Common myeloid progenitor, CD34-positive (primary cell): ENCODE results near the gene METAP1.
"Not testable (repeated sequence)": the region's sequence is repeated elsewhere in the genome, so short reads cannot be mapped to it uniquely, and the experiment has no call there.

ENCODE experiments used
- CTCF ChIA-PET: fragments of 350-600 bp; sonication (Branson Sonifier 250); formaldehyde crosslinking; loops from one replicate; lab custom pipeline; 2021; ENCODE audit warnings: antibody characterized with exemption; lab: Charles Lee
- POLR2A ChIA-PET: fragments of 350-600 bp; sonication (Branson Sonifier 250); formaldehyde crosslinking; loops from one replicate; lab custom pipeline; 2021; ENCODE audit warnings: antibody characterized with exemption; lab: Charles Lee
- DNase-seq, 3 donors: peaks; one replicate each; pipeline versions ENCODE4 v3.0.0 to v3.0.0-alpha.2; 2013
- H3K27ac ChIP-seq, 2 experiments: 1 replicate in 1 of 2; 2 replicates in 1 of 2; pipeline ENCODE4 v1.7.0; 2013; ENCODE audit warnings: inconsistent platforms in 2 of 2, low read length in 2 of 2, mild to moderate bottlenecking in 2 of 2, low read depth in 1 of 2, moderate library complexity in 1 of 2; ENCODE audit not compliant: severe bottlenecking in 2 of 2, insufficient read depth in 1 of 2, poor library complexity in 1 of 2
- H3K27me3 ChIP-seq, 5 experiments: replicated peaks in 2 of 5; 1 replicate in 3 of 5; 2 replicates in 2 of 5; pipeline versions ENCODE4 v1.6.1 to v1.7.0; 2013; ENCODE audit warnings: low read length in 4 of 5, mild to moderate bottlenecking in 2 of 5, moderate library complexity in 2 of 5, inconsistent platforms in 1 of 5; ENCODE audit not compliant: insufficient read depth in 5 of 5, control insufficient read depth in 4 of 5
- H3K36me3 ChIP-seq, 4 experiments: 1 replicate in 2 of 4; 2 replicates in 2 of 4; pipeline versions ENCODE4 v1.6.1 to v1.7.0; 2013; ENCODE audit warnings: low read length in 3 of 4, control low read depth in 1 of 4, mild to moderate bottlenecking in 1 of 4; ENCODE audit not compliant: control insufficient read depth in 4 of 4, insufficient read depth in 4 of 4
- H3K4me1 ChIP-seq, 4 experiments: 1 replicate in 3 of 4; 2 replicates in 1 of 4; pipeline versions ENCODE4 v1.6.1 to v1.7.1; 2013; ENCODE audit warnings: low read length in 3 of 4, mild to moderate bottlenecking in 3 of 4, control low read depth in 1 of 4, inconsistent platforms in 1 of 4, moderate library complexity in 1 of 4; ENCODE audit not compliant: control insufficient read depth in 4 of 4, insufficient read depth in 4 of 4; ENCODE audit errors: control extremely low read depth in 1 of 4
- H3K4me3 ChIP-seq, 7 experiments: 1 replicate in 4 of 7; 2 replicates in 3 of 7; pipeline versions ENCODE4 v1.5.1 to v1.7.0; 2013; ENCODE audit warnings: mild to moderate bottlenecking in 7 of 7, low read length in 6 of 7, moderate library complexity in 6 of 7, inconsistent platforms in 2 of 7, low read depth in 2 of 7, control low read depth in 1 of 7; ENCODE audit not compliant: insufficient read depth in 4 of 7, control insufficient read depth in 1 of 7; ENCODE audit errors: extremely low read depth in 1 of 7
- H3K9me3 ChIP-seq, 5 experiments: 1 replicate in 4 of 5; 2 replicates in 1 of 5; pipeline versions ENCODE4 v1.6.1 to v1.7.1; 2013; ENCODE audit warnings: low read length in 4 of 5, mild to moderate bottlenecking in 2 of 5, inconsistent platforms in 1 of 5, low read depth in 1 of 5, moderate library complexity in 1 of 5; ENCODE audit not compliant: control insufficient read depth in 4 of 5, insufficient read depth in 2 of 5; ENCODE audit errors: control extremely low read depth in 1 of 5
- WGBS: methylation state at CpG from one replicate; pipeline ENCODE4 v1.1.5; 2013; ENCODE audit not compliant: insufficient coverage; 5-methylcytosine and 5-hydroxymethylcytosine counted together

METAP1 gene

GRCh38 chr4:99061048-99061700 is 65.7 kb downstream of the METAP1 start:
- POLR2A ChIA-PET: no interaction called here
- 100% methylated on average over 5 of the region's 8 CpGs for WGBS
- peaks cover 4 to 52% (median 27%) of the 10 kb centered on the region in 4 experiments for H3K36me3 ChIP-seq
- CTCF ChIA-PET: interaction anchor here (1.5 kb wide), 1 partner anchor 13 kb away, joined by 3 read pairs; no protein-coding TSS in a partner anchor
- H3K9me3 ChIP-seq: no peaks in the 10 kb centered on the region
- H3K4me3 ChIP-seq: no peak overlapping the region
- no peak for DNase-seq
- H3K27ac ChIP-seq: no peak overlapping the region
- no peaks in the 10 kb centered on the region for H3K27me3 ChIP-seq
- no peaks in the 10 kb centered on the region for H3K4me1 ChIP-seq

GRCh38 chr4:99062120-99062519 is 66.6 kb downstream of the METAP1 start:
- Histone ChIP-seq H3K36me3 (peaks cover 4 to 55% (median 26%) of the 10 kb centered on the region in 4 experiments), H3K27ac (no peak overlapping the region), H3K9me3 (no peaks in the 10 kb centered on the region), H3K4me1 (no peaks in the 10 kb centered on the region), H3K4me3 (no peak overlapping the region), H3K27me3 (no peaks in the 10 kb centered on the region)
- ChIA-PET POLR2A (no interaction called here), CTCF (no interaction called here)
- no peak for DNase-seq
- WGBS: 100% methylated on average over 1 of the region's 4 CpGs

GRCh38 chr4:99065521-99065920 is 70.0 kb downstream of the METAP1 start:
- H3K36me3 ChIP-seq: peaks cover 0 to 39% (median 17%) of the 10 kb centered on the region in 4 experiments
- not testable (repeated sequence) for H3K27me3 ChIP-seq

GRCh38 chr4:99067617-99068016 is 72.1 kb downstream of the METAP1 start:
- H3K4me1 ChIP-seq: no peaks in the 10 kb centered on the region
- H3K9me3 ChIP-seq: no peaks in the 10 kb centered on the region
- H3K27me3 ChIP-seq: no peaks in the 10 kb centered on the region
- 80% methylated on average over 1 of the region's 1 CpG for WGBS
- DNase-seq: no peak
- peaks cover 2 to 30% (median 18%) of the 10 kb centered on the region in 4 experiments for H3K36me3 ChIP-seq
- H3K4me3 ChIP-seq: no peak overlapping the region
- CTCF ChIA-PET: interaction anchor here (1.0 to 3.8 kb wide), 3 partner anchors 10 to 73 kb away, joined by 3 to 18 read pairs (median 3); no protein-coding TSS in a partner anchor
- POLR2A ChIA-PET: no interaction called here
- no peak overlapping the region for H3K27ac ChIP-seq

More at GRCh38 chr4:99065521-99065920, 70.0 kb downstream of the METAP1 start:
- WGBS: no CpG with 5 or more reads among the region's 2 CpGs
- H3K4me1 ChIP-seq, DNase-seq, H3K9me3 ChIP-seq, POLR2A ChIA-PET, H3K27ac ChIP-seq, H3K4me3 ChIP-seq: not testable (repeated sequence)
- CTCF ChIA-PET: interaction anchor here (0.5 to 2.1 kb wide), 2 partner anchors 10 to 14 kb away, joined by 3 to 6 read pairs; no protein-coding TSS in a partner anchor

- H3K4me3 ChIP-seq: no peak overlapping the region
- WGBS: no CpG with 5 or more reads among the region's 5 CpGs
- ChIA-PET POLR2A (no interaction called here), CTCF (interaction anchor here (1.5 to 3.8 kb wide), 2 partner anchors 13 to 75 kb away, joined by 3 to 18 read pairs; partner anchors contain the start of gene METAP1)
- H3K27ac ChIP-seq: no peak overlapping the region
- H3K4me1 ChIP-seq: no peaks in the 10 kb centered on the region
- no peaks in the 10 kb centered on the region for H3K27me3 ChIP-seq
- DNase-seq: no peak
- no peaks in the 10 kb centered on the region for H3K9me3 ChIP-seq
- peaks cover 12 to 52% (median 30%) of the 10 kb centered on the region in 4 experiments for H3K36me3 ChIP-seq
These were observed 75.6 kb downstream of the METAP1 start for GRCh38 chr4:99071159-99071558.

- H3K4me3 ChIP-seq: no peak overlapping the region
- ChIA-PET POLR2A (no interaction called here), CTCF (interaction anchor here (1.0 to 1.1 kb wide), 2 partner anchors 14 to 18 kb away, joined by 3 to 4 read pairs; no protein-coding TSS in a partner anchor)
- no peak for DNase-seq
- peaks cover 21 to 77% (median 41%) of the 10 kb centered on the region in 4 experiments for H3K36me3 ChIP-seq
- H3K9me3 ChIP-seq: no peaks in the 10 kb centered on the region
- no peaks in the 10 kb centered on the region for H3K27me3 ChIP-seq
- no peaks in the 10 kb centered on the region for H3K4me1 ChIP-seq
- WGBS: 97% methylated on average over 7 of the region's 7 CpGs
- no peak overlapping the region for H3K27ac ChIP-seq
These were observed 79.3 kb downstream of the METAP1 start for GRCh38 chr4:99074816-99075215.

- H3K27me3 ChIP-seq: no peaks in the 10 kb centered on the region
- CTCF ChIA-PET: no interaction called here
- no peaks in the 10 kb centered on the region for H3K9me3 ChIP-seq
- no peak overlapping the region for H3K27ac ChIP-seq
- H3K4me1 ChIP-seq: no peaks in the 10 kb centered on the region
- peaks cover 27 to 85% (median 45%) of the 10 kb centered on the region in 4 experiments for H3K36me3 ChIP-seq
- POLR2A ChIA-PET: no interaction called here
- DNase-seq: no peak
- H3K4me3 ChIP-seq: no peak overlapping the region
- 100% methylated on average over 1 of the region's 5 CpGs for WGBS
These were observed 80.9 kb downstream of the METAP1 start for GRCh38 chr4:99076292-99076976.
